Measurements from ENCODE around the gene C22orf15. TPM values are rescaled to one million over a fixed set of nuclear protein-coding genes. Genes with fewer than 3 reads are reported as not detected.

Gene C22orf15
- total and polyA plus RNA-seq, 7 donors = 0.04 to 0.34 TPM; not detected in 5

- no peak for TF ChIP-seq CTCF (IDR thresholded peaks at IDR 0.05)
- Histone ChIP-seq H3K27me3 (ENCODE audit: insufficient read depth in 3 of 3, low read length in 2 of 3) (no peaks in the 10 kb centered on the region), H3K36me3 (ENCODE audit: insufficient read depth in 1 of 2, low read depth in 1 of 2) (no peaks in the 10 kb centered on the region), H3K4me1 (peaks cover 11% of the 10 kb centered on the region), H3K27ac (no peak overlapping the region), H3K4me3 (no peak overlapping the region), H3K9me3 (no peaks in the 10 kb centered on the region)
- peak; percentile 66 to 85 for DNase-seq
- peak in 2 of 4 donors; percentile 35 to 41 for ATAC-seq
- 65 to 74% (median 67%) methylated on average over 14 of the region's 14 CpGs for WGBS, 3 donors
- intact Hi-C loops (cut with DNase I) = no loop called here
Observed at GRCh38 chr22:23781511-23782183, 18.9 kb downstream of the C22orf15 start.

- Histone ChIP-seq H3K27ac (no peak overlapping the region), H3K36me3 (ENCODE audit: insufficient read depth in 1 of 2, low read depth in 1 of 2) (no peaks in the 10 kb centered on the region), H3K9me3 (no peaks in the 10 kb centered on the region), H3K4me3 (no peak overlapping the region), H3K27me3 (ENCODE audit: insufficient read depth in 3 of 3, low read length in 2 of 3) (no peaks in the 10 kb centered on the region), H3K4me1 (peaks cover 11% of the 10 kb centered on the region)
- WGBS, 3 donors = 90 to 93% (median 91%) methylated on average over 16 of the region's 16 CpGs
- intact Hi-C loops (cut with DNase I) = no loop called here
- no peak for DNase-seq
- ATAC-seq = no peak
- no peak for TF ChIP-seq CTCF (IDR thresholded peaks at IDR 0.05)
Observed at GRCh38 chr22:23782252-23782651, 19.5 kb downstream of the C22orf15 start.

GRCh38 chr22:23782703-23783102, 19.9 kb downstream of the C22orf15 start:
- intact Hi-C loops (cut with DNase I) = no loop called here
- DNase-seq (no peak), ATAC-seq (no peak)
- 92 to 100% (median 100%) methylated on average over 1 of the region's 1 CpG for WGBS, 3 donors
- peaks cover 11% of the 10 kb centered on the region for H3K4me1 ChIP-seq
- no peaks in the 10 kb centered on the region for H3K9me3 ChIP-seq
- no peak overlapping the region for H3K27ac ChIP-seq
- H3K4me3 ChIP-seq = no peak overlapping the region
- no peaks in the 10 kb centered on the region for H3K27me3 ChIP-seq (ENCODE audit: insufficient read depth in 3 of 3, low read length in 2 of 3)
- TF ChIP-seq CTCF (IDR thresholded peaks at IDR 0.05) = no peak
- no peaks in the 10 kb centered on the region for H3K36me3 ChIP-seq (ENCODE audit: insufficient read depth in 1 of 2, low read depth in 1 of 2)

- Histone ChIP-seq H3K36me3 (ENCODE audit: insufficient read depth in 1 of 2, low read depth in 1 of 2) (no peaks in the 10 kb centered on the region), H3K27me3 (ENCODE audit: insufficient read depth in 3 of 3, low read length in 2 of 3) (no peaks in the 10 kb centered on the region), H3K4me3 (no peak overlapping the region), H3K4me1 (peaks cover 19% of the 10 kb centered on the region), H3K27ac (no peak overlapping the region), H3K9me3 (no peaks in the 10 kb centered on the region)
- ATAC-seq (no peak), DNase-seq (no peak)
- intact Hi-C loops (cut with DNase I) = no loop called here
- no peak for TF ChIP-seq CTCF (IDR thresholded peaks at IDR 0.05)
- WGBS, 3 donors = 83 to 92% (median 83%) methylated on average over 15 of the region's 15 CpGs
Observed at GRCh38 chr22:23783265-23784150, 20.7 kb downstream of the C22orf15 start.
